CD14-positive monocyte (primary cell): ENCODE data around the gene C1orf216. TPM values are rescaled to one million over a fixed set of nuclear protein-coding genes. Genes with fewer than 3 reads are reported as not detected.

Source experiments
- DNase-seq, 3 donors: peaks; one replicate each; pipeline ENCODE4 v3.0.0-alpha.2; 2011 to 2022
- H2AFZ ChIP-seq: 2 replicates; pipeline ENCODE4 v1.6.0; 2012; ENCODE audit warnings: mild to moderate bottlenecking, low read depth, low read length, inconsistent platforms; ENCODE audit not compliant: insufficient read depth, poor library complexity, severe bottlenecking
- H3K27ac ChIP-seq, 2 donors: 1 replicate in 1 of 2; 2 replicates in 1 of 2; pipeline ENCODE4 v1.5.1; 2012 to 2013; ENCODE audit warnings: low read length in 2 of 2, control low read depth in 1 of 2, inconsistent platforms in 1 of 2, low read depth in 1 of 2, mild to moderate bottlenecking in 1 of 2
- H3K27me3 ChIP-seq, 2 donors: one replicate each; pipeline versions ENCODE4 v1.6.0 to v1.6.1; 2011 to 2013; ENCODE audit warnings: low read length in 2 of 2; ENCODE audit not compliant: control insufficient read depth in 2 of 2, insufficient read depth in 2 of 2
- H3K36me3 ChIP-seq, 2 donors: replicated peaks in 1 of 2; 1 replicate in 1 of 2; 2 replicates in 1 of 2; pipeline versions ENCODE4 v1.5.1 to v1.6.1; 2012 to 2013; ENCODE audit warnings: low read length in 2 of 2, control low read depth in 1 of 2, inconsistent platforms in 1 of 2, mild to moderate bottlenecking in 1 of 2; ENCODE audit not compliant: insufficient read depth in 2 of 2, control insufficient read depth in 1 of 2
- H3K4me1 ChIP-seq, 2 donors: 1 replicate in 1 of 2; 2 replicates in 1 of 2; pipeline versions ENCODE4 v1.5.1 to v1.6.1; 2012 to 2013; ENCODE audit warnings: low read length in 2 of 2, control low read depth in 1 of 2, inconsistent platforms in 1 of 2, mild to moderate bottlenecking in 1 of 2, moderate library complexity in 1 of 2; ENCODE audit not compliant: insufficient read depth in 2 of 2, control insufficient read depth in 1 of 2
- H3K4me2 ChIP-seq: replicated peaks from 2 replicates; pipeline ENCODE3; 2012; ENCODE audit warnings: low read length, moderate library complexity, mild to moderate bottlenecking; ENCODE audit not compliant: poor library complexity, severe bottlenecking; ENCODE audit errors: extremely low read depth
- H3K4me3 ChIP-seq, 3 experiments: fragments of 200-600 bp in 1 of 3; sonication (generic) in 1 of 3; replicated peaks in 1 of 3; 1 replicate in 2 of 3; 2 replicates in 1 of 3; pipeline ENCODE4 v1.5.1; 2011 to 2013; ENCODE audit warnings: low read length in 3 of 3, mild to moderate bottlenecking in 3 of 3, control low read depth in 2 of 3, low read depth in 2 of 3, inconsistent platforms in 1 of 3, moderate library complexity in 1 of 3
- H3K79me2 ChIP-seq: 2 replicates; pipeline ENCODE4 v1.6.0; 2012; ENCODE audit warnings: mild to moderate bottlenecking, control low read depth, inconsistent platforms, low read length, moderate library complexity; ENCODE audit not compliant: insufficient read depth
- H3K9ac ChIP-seq: 2 replicates; pipeline ENCODE4 v1.6.0; 2017; ENCODE audit warnings: low read length, mild to moderate bottlenecking; ENCODE audit not compliant: insufficient read depth, poor library complexity, severe bottlenecking
- H3K9me3 ChIP-seq, 2 donors: replicated peaks in 1 of 2; 1 replicate in 1 of 2; 2 replicates in 1 of 2; pipeline versions ENCODE4 v1.5.1 to v1.6.1; 2012 to 2013; ENCODE audit warnings: low read length in 2 of 2, control low read depth in 1 of 2; ENCODE audit not compliant: control insufficient read depth in 1 of 2, insufficient read depth in 1 of 2
- H4K20me1 ChIP-seq: 2 replicates; pipeline ENCODE4 v1.6.0; 2012; ENCODE audit warnings: mild to moderate bottlenecking, low read length, control low read depth, moderate library complexity; ENCODE audit not compliant: insufficient read depth
- H3K27ac Mint-ChIP-seq, 7 donors: one replicate each; pipeline ENCODE4 v1.8.0; 2020; ENCODE audit warnings: mild to moderate bottlenecking in 7 of 7, mixed read lengths in 7 of 7, moderate library complexity in 6 of 7, inconsistent platforms in 2 of 7
- H3K27me3 Mint-ChIP-seq, 3 donors: one replicate each; pipeline ENCODE4 v1.8.0; 2021 to 2022; ENCODE audit warnings: low read depth in 3 of 3, mild to moderate bottlenecking in 3 of 3, mixed read lengths in 3 of 3, moderate library complexity in 3 of 3, inconsistent platforms in 1 of 3
- H3K36me3 Mint-ChIP-seq, 2 donors: one replicate each; pipeline ENCODE4 v1.8.0; 2020; ENCODE audit warnings: mixed read lengths in 2 of 2, inconsistent platforms in 1 of 2, mild to moderate bottlenecking in 1 of 2
- H3K4me1 Mint-ChIP-seq: one replicate; pipeline ENCODE4 v1.8.0; 2020; ENCODE audit warnings: mild to moderate bottlenecking, mixed read lengths
- H3K4me3 Mint-ChIP-seq, 2 donors: one replicate each; pipeline ENCODE4 v1.8.0; 2020; ENCODE audit warnings: mild to moderate bottlenecking in 2 of 2, mixed read lengths in 2 of 2, moderate library complexity in 1 of 2
- H3K9me3 Mint-ChIP-seq, 7 donors: one replicate each; pipeline ENCODE4 v1.8.0; 2020 to 2022; ENCODE audit warnings: mixed read lengths in 7 of 7, mild to moderate bottlenecking in 6 of 7, moderate library complexity in 6 of 7, inconsistent platforms in 2 of 7
- WGBS: methylation state at CpG from one replicate; pipeline ENCODE4 v1.1.5; 2013; ENCODE audit warnings: missing lambda C conversion rate; ENCODE audit not compliant: insufficient coverage; 5-methylcytosine and 5-hydroxymethylcytosine counted together
- intact Hi-C, 2 donors: fragments of 100-400 bp; cut with micrococcal nuclease; formaldehyde crosslinking; loops; one replicate each; pipeline versions ENCODE4 v1.15.0 to v1.15.1; 2023
- polyA plus RNA-seq, 3 donors: library from polyadenylated mRNA; depleted of rRNA in 1 of 3; unstranded in 2 of 3; stranded (reverse) in 1 of 3; fragments of 300-500 nt in 2 of 3; fragments of >200 nt in 1 of 3; fragmentation: Illumina TruSeq in 2 of 3; gene quantifications; 1 replicate in 2 of 3; 2 replicates in 1 of 3; pipeline ENCODE4 v1.2.3, GENCODE V29; 2012 to 2021
- TF ChIP-seq, protein P1 (sequence below): fragments of 200-600 bp; IDR thresholded peaks from one replicate; pipeline ENCODE4 v1.8.0; 2022; ENCODE audit warnings: antibody characterized with exemption, mild to moderate bottlenecking

Gene C1orf216
- polyA plus RNA-seq, 3 donors, result 7.7 to 12.3 (median 8.9) TPM

- Histone ChIP-seq H3K4me2 (no peak overlapping the region), H3K9me3 (peaks cover 0 to 11% of the 10 kb centered on the region in 2 donors), H3K9ac (no peak overlapping the region), H3K79me2 (no peaks in the 10 kb centered on the region), H2AFZ (no peak overlapping the region), H4K20me1 (no peaks in the 10 kb centered on the region), H3K4me3 (no peak overlapping the region), H3K36me3 (peaks cover 0 to 7% of the 10 kb centered on the region in 2 donors), H3K27me3 (peaks cover 26 to 41% of the 10 kb centered on the region in 2 donors), H3K4me1 (peaks cover 4 to 17% of the 10 kb centered on the region in 2 donors), H3K27ac (no peak overlapping the region)
- H3K27ac Mint-ChIP-seq, result no peak overlapping the region
- intact Hi-C loops, result no loop called here
- no peak for DNase-seq
- H3K27me3 Mint-ChIP-seq, result peaks cover 52 to 58% (median 53%) of the 10 kb centered on the region in 3 donors
- H3K4me1 Mint-ChIP-seq, result peaks cover 16% of the 10 kb centered on the region
- peak overlapping the region in 1 of 2 donors; percentile 66 for H3K4me3 Mint-ChIP-seq
- H3K9me3 Mint-ChIP-seq, result peaks cover 0 to 12% (median 5%) of the 10 kb centered on the region in 7 donors
- WGBS, result no CpG with 5 or more reads among the region's 1 CpG
- TF ChIP-seq, protein P1, sequence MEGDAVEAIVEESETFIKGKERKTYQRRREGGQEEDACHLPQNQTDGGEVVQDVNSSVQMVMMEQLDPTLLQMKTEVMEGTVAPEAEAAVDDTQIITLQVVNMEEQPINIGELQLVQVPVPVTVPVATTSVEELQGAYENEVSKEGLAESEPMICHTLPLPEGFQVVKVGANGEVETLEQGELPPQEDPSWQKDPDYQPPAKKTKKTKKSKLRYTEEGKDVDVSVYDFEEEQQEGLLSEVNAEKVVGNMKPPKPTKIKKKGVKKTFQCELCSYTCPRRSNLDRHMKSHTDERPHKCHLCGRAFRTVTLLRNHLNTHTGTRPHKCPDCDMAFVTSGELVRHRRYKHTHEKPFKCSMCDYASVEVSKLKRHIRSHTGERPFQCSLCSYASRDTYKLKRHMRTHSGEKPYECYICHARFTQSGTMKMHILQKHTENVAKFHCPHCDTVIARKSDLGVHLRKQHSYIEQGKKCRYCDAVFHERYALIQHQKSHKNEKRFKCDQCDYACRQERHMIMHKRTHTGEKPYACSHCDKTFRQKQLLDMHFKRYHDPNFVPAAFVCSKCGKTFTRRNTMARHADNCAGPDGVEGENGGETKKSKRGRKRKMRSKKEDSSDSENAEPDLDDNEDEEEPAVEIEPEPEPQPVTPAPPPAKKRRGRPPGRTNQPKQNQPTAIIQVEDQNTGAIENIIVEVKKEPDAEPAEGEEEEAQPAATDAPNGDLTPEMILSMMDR, result no peak
- H3K36me3 Mint-ChIP-seq, result peaks cover 18% of the 10 kb centered on the region in 2 donors
These were observed 9.7 kb downstream of the C1orf216 start for GRCh38 chr1:35708952-35709351.

GRCh38 chr1:35708441-35708921 is 10.2 kb downstream of the C1orf216 start:
- H3K9me3 Mint-ChIP-seq, result peaks cover 0 to 12% (median 5%) of the 10 kb centered on the region in 7 donors
- intact Hi-C loops, result no loop called here
- Histone ChIP-seq H3K79me2 (no peaks in the 10 kb centered on the region), H3K27ac (no peak overlapping the region), H4K20me1 (no peaks in the 10 kb centered on the region), H3K9me3 (peaks cover 0 to 11% of the 10 kb centered on the region in 2 donors), H3K36me3 (peaks cover 0 to 3% of the 10 kb centered on the region in 2 donors), H3K4me1 (peaks cover 4 to 17% of the 10 kb centered on the region in 2 donors), H2AFZ (no peak overlapping the region), H3K27me3 (peaks cover 26 to 44% of the 10 kb centered on the region in 2 donors), H3K4me3 (peak overlapping the region in 1 of 3 experiments; percentile 47), H3K4me2 (peak overlapping the region; percentile 65), H3K9ac (no peak overlapping the region)
- peaks cover 13 to 14% of the 10 kb centered on the region in 2 donors for H3K36me3 Mint-ChIP-seq
- TF ChIP-seq, protein P1, result no peak
- H3K4me3 Mint-ChIP-seq, result peak overlapping the region; percentile 61 to 66
- DNase-seq, result no peak
- 6% methylated on average over 6 of the region's 14 CpGs for WGBS
- H3K27me3 Mint-ChIP-seq, result peaks cover 52 to 59% (median 54%) of the 10 kb centered on the region in 3 donors
- no peak overlapping the region for H3K27ac Mint-ChIP-seq
- peaks cover 16% of the 10 kb centered on the region for H3K4me1 Mint-ChIP-seq
